ENCODE measurements around the gene RRAS2.
"Not testable (repeated sequence)": the region's sequence is repeated elsewhere in the genome, so short reads cannot be mapped to it uniquely, and the experiment has no call there.

Gene RRAS2

DNA sequence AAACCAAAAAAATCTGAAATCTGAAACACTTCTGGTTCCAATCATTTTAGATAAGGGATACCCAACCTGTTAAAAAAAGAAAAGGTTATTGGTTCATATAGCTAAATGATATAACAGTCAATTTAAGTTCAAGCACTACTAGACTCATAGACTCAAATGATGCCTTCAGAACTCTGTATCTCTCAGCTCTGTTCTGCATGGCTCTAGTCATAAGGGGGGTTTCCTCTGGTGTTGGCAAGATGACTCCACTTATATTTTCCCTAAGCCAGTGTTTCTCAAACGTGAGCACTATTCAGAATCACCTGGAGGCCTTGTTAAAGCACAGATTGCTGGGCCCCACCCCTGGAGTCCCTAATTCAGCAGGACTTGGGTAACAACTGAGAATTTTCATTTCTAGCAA, 11.5 kb upstream of the RRAS2 start:
- no peak for DNase-seq

DNA sequence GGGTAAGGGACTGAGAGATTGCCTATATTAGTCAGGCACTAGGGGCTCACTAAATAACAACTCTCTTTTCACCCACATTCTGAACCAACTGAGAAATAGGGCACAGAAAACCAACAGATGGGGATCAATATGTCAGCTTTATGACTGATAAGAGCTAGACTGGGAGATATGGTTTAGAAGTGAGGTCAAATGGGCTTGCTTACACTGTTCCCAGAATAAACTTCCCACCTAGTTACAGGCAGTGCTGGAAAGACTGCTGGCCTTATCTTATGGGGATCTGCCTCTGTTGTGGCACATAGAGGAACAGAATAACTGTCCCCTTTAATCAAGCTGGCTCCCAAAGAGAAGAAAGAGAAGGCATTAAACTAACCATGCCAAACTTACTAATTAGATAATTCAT, 10.6 kb upstream of the RRAS2 start:
- no peak for DNase-seq

DNA sequence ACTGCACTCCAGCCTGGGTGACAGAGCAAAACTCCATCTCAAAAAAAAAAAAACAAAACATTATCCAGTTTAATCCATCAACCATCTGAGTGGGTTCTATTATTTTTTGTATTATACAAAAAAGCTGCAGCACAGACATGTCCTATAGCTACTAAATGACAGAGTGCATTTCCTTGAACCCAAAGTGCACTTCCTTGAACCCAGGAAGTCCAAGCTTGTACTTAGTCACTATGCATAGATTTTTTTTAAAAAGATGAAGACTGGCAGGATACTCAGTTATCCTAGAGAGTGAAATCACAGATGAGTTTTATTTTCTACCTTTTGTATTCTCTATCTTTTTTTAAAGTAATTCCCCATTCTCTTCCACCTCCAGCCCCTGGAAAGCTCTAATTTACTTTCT, 8.0 kb upstream of the RRAS2 start:
- DNase-seq, result no peak

GRCh38 chr11:14364322-14364721, 5.3 kb upstream of the RRAS2 start:
- DNase-seq, result no peak

- no peak for DNase-seq
Observed at GRCh38 chr11:14362611-14363010, 3.6 kb upstream of the RRAS2 start.

- DNase-seq, result no peak
Observed at GRCh38 chr11:14361951-14362350, 3.0 kb upstream of the RRAS2 start.

- no peak for DNase-seq
Observed at GRCh38 chr11:14360976-14361375, 2.0 kb upstream of the RRAS2 start.

DNA sequence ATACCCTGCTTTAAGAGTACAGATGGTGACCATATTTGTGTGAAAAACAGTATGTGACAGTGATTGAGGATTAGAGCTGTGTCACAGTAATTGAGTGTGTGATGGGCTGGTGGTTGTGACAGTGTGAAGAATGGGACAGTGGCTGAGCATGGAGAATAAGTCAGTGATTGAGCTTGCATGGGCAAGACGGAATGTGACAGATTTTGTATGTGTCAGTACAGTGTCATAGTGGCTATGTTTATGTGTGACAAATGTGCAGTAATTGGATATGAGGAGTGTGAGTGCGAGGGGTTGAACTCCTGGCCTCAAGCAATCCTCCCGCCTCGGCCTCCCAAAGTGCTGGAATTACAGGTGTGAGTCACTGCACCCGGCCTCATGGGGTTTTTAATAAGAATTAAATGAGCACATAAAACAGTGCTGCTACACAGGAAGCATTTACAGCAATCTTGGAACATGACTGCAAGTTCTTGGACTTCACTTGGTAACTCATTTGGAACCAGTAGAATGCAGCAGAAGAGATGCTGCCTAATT, 583 bp upstream of the RRAS2 start:
- no peak for DNase-seq

GRCh38 chr11:14357881-14358728, 878 bp downstream of the RRAS2 start:
- DNase-seq, result no peak

GRCh38 chr11:14356342-14356741, 2.6 kb downstream of the RRAS2 start:
- no peak for DNase-seq

DNA sequence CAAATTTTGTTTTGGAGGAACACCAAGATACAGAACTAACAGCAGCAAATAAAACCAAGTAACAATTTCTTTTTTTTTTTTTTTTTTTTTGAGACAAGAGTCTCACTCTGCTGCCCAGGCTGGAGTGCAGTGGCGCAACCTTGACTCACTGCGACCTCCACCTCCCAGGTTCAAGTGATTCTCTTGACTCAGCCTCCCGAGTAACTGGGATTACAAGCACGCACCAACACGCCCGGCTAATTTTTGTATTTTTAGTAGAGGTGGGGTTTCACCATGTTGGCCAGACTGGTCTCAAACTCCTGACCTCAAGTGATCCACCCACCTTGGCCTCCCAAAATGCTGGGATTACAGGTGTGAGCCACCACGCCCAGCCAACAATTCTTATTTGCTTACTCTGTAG, 4.4 kb downstream of the RRAS2 start:
- DNase-seq, result not testable (repeated sequence)

DNA sequence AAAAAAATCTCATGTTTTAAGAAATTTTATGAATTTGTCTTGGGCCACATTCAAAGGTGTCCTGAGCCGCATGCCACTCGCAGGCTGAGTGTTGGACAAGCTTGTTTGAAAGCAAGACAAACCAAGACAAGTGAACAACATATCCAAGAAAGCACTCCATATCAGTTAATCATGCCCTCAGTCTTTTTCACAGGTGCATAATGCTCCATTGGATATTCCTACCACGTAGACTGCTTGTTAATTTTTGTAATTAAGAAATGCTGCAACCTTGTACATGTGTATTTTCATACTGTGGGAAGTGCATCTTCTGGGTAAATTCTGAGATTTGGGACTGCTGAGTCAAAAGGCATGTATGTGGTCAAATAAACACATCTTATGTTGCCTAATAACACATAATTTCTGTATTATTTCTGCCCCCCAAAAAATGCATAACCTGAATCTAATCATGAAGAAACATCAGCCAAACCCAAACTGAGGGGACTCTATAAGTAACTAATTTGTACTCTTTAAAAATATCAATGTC, 8.2 kb downstream of the RRAS2 start:
- no peak for DNase-seq

DNA sequence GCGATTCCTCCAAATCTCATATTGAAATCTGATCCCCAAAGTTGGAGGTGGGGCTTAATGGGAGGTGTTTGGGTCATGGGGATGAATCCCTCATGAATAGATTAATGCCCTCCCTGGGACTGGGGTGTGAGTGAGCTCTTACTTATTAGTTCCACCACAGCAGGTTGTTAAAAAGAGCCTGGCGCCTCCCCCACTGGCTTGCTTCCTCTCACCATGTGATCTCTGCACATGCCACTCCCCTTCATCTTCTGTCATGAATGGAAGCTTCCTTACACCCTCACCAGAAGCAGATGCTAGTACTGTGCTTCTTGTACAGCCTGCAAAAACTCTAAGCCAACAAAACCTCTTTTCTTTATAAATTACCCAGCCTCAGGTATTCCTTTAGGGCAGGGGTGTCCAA, 8.8 kb downstream of the RRAS2 start:
- DNase-seq, result no peak

DNA sequence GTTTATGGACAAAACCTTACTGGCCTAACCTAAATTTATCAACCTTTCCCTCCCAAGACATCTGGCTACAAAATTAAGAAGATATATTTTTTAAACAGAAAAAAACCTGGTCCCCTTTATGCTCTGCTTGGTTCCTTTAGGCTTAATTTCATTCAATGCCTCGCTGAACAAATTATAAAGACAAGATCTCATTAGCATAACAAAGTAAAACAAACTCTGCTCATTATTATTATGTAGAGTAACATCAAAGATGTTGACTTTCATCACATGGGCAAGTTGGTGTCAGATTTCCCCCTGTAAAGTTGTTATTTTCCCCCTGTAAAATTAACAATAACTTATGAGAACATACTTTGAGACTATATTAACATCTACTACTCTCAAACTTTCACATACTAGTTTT, 11.0 kb downstream of the RRAS2 start:
- DNase-seq, result no peak

DNA sequence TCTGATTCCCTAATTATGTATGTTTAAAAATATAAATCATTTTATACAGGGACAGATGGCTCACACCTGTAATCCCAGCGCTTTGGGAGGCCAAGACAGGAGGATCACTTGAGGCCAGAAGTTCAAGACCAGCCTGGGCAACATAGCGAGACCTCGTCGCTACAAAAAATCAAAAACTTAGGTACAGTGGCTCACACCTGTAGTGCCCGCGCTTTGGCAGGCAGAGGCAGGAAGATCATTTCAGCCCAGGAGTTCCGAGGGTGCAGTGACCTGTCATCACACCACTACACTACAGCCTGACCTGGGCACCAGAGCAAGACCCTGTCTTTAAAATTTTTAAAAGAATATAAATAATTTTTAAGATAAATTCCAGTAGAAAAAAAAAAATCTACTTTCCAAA, 11.5 kb downstream of the RRAS2 start:
- DNase-seq, result no peak

GRCh38 chr11:14346303-14346955, 12.6 kb downstream of the RRAS2 start:
- DNase-seq, result no peak

DNA sequence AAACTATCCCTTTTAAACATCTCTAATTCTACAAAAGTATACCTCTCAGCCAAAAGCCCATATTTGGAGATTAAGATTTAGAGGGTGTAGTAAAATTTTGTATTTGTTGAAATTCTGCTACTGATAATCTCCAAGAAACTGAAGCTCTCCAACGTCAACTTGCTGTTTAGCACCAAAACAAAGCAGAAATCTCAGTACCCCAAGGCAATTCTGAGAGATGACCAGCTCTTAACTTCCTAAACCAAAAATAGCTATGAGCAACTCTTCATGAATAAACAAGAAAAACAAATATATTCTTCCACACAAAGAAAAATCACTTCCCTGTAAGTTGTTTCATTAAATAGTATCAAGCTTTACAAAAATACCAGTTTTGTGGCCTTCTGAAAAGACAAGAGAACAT, 13.3 kb downstream of the RRAS2 start:
- no peak for DNase-seq

DNA sequence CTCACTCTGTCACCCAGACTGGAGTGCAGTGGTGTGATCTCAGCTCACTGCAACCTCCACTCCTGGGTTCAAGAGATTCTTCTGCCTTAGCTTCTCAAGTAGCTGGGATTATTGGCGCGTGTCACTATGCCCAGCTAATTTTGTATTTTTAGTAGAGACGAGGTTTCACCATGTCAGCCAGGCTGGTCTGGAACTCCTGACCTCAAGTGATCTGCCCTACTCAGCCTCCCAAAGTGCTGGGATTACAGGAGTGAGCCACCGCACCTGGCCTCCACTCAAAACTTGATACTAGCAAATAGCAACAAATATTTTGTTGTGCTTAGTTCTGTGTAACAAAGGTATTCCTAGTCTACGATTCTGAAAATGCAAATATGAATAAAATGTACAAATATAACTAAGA, 14.0 kb downstream of the RRAS2 start:
- not testable (repeated sequence) for DNase-seq

DNA sequence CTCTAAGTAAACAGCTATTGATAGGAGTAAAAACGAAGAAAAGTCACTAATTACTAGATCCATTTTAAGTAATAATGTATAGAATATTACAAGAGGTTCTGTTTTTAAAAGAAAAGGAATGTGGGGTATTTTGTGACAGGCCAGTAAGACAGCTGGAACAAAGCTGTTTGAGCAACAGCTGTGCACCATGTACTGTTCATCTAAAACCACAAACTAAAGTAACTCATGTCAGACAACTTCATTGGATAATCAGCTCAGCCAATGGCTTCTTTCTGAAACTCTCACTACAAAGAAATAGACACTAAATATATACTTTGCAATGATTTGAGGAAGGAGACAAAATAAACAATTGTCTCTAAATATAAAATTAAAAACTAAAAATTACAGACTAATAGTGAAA, 16.1 kb downstream of the RRAS2 start:
- DNase-seq, result no peak

DNA sequence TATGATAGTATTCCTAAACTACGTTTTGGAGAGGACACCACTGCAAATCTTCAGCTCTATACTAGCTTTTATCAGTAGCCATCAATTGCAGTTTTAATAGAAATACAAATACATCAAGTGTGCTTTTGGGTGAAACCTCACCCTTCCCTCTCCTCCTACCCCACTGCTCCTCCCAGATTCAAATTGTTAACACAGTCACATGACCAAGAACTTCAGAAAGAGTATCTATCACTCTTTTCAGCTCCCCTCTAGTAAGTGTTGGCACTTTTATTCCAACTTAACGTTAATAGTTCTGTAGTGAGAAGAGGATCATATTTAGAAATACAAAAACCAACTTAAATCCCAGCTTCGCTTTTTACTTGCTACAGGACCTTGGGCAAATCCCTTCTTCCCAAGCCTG, 17.0 kb downstream of the RRAS2 start:
- no peak for DNase-seq

DNA sequence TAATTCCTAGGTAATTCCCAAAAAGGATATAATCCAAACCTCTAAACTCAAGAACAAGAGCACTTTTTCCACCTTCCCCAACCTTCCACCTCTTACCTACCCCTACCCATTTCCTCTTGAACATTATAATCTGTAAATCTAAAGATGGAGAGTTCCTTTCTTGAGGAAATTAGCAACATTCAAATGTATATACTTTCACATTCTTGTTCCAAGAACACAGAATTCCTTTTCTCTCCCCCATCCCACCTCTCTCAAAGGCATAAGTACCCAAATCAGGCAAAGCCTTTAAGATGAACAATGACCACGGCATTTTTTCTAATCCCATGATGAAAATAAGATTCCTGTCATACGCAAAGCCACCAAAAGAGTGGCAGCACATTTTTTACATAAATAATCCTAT, 18.3 kb downstream of the RRAS2 start:
- no peak for DNase-seq

GRCh38 chr11:14339356-14339755, 19.6 kb downstream of the RRAS2 start:
- DNase-seq, result no peak

- DNase-seq, result no peak
Observed at GRCh38 chr11:14336507-14337503, 22.2 kb downstream of the RRAS2 start.

Measured in NCI-H1436 treated with DMSO at 0.1 percent for 48 hours (cell line).